ENCODE measurements around the gene PLCB2. TPM values are rescaled to one million over a fixed set of nuclear protein-coding genes. Genes with fewer than 3 reads are reported as not detected.

The PLCB2 gene
- total RNA-seq, 4 donors from 2014 or later = 0.88 to 4.2 (median 2.3) TPM

- TF ChIP-seq CTCF (IDR thresholded peaks at IDR 0.05) = no peak
- TF ChIP-seq POLR2A (IDR thresholded peaks at IDR 0.05) = no peak
- no peak for DNase-seq (ENCODE audit: low spot score in 2 of 2)
- WGBS, 2 donors = 79 to 83% methylated on average over 16 of the region's 16 CpGs
- intact Hi-C loops (cut with DNase I; ENCODE audit: low total_unique reads) = no loop called here
- H3K4me3 ChIP-seq (ENCODE audit: low read depth, poor library complexity, severe bottlenecking) = no peak overlapping the region
Measured at GRCh38 chr15:40264321-40265153, 43.2 kb downstream of the PLCB2 start.

GRCh38 chr15:40263024-40263754 lies 44.5 kb downstream of the PLCB2 start:
- 44 to 63% methylated on average over 12 of the region's 12 CpGs for WGBS, 2 donors
- intact Hi-C loops (cut with DNase I; ENCODE audit: low total_unique reads) = no loop called here
- TF ChIP-seq POLR2A (IDR thresholded peaks at IDR 0.05) = no peak
- TF ChIP-seq CTCF (IDR thresholded peaks at IDR 0.05) = no peak
- no peak for DNase-seq (ENCODE audit: low spot score in 2 of 2)
- no peak overlapping the region for H3K4me3 ChIP-seq (ENCODE audit: low read depth, poor library complexity, severe bottlenecking)

GRCh38 chr15:40259021-40259420 lies 48.7 kb downstream of the PLCB2 start:
- H3K4me3 ChIP-seq (ENCODE audit: low read depth, poor library complexity, severe bottlenecking) = no peak overlapping the region
- WGBS, 2 donors = 66% methylated on average over 7 of the region's 7 CpGs
- DNase-seq (ENCODE audit: low spot score in 2 of 2) = no peak
- TF ChIP-seq POLR2A (IDR thresholded peaks at IDR 0.05) (no peak), CTCF (IDR thresholded peaks at IDR 0.05) (no peak)
- intact Hi-C loops (cut with DNase I; ENCODE audit: low total_unique reads) = no loop called here

GRCh38 chr15:40258544-40258943 lies 49.2 kb downstream of the PLCB2 start:
- intact Hi-C loops (cut with DNase I; ENCODE audit: low total_unique reads) = no loop called here
- no peak for DNase-seq (ENCODE audit: low spot score in 2 of 2)
- 68 to 69% methylated on average over 8 of the region's 8 CpGs for WGBS, 2 donors
- H3K4me3 ChIP-seq (ENCODE audit: low read depth, poor library complexity, severe bottlenecking) = no peak overlapping the region
- TF ChIP-seq CTCF (IDR thresholded peaks at IDR 0.05) (no peak), POLR2A (IDR thresholded peaks at IDR 0.05) (no peak)

GRCh38 chr15:40257656-40258450 lies 49.9 kb downstream of the PLCB2 start:
- no peak for DNase-seq (ENCODE audit: low spot score in 2 of 2)
- H3K4me3 ChIP-seq (ENCODE audit: low read depth, poor library complexity, severe bottlenecking) = no peak overlapping the region
- intact Hi-C loops (cut with DNase I; ENCODE audit: low total_unique reads) = no loop called here
- 84 to 89% methylated on average over 9 of the region's 9 CpGs for WGBS, 2 donors
- no peak for TF ChIP-seq CTCF (IDR thresholded peaks at IDR 0.05)
- TF ChIP-seq POLR2A (IDR thresholded peaks at IDR 0.05) = no peak

Data from lower leg skin (tissue), 4 donors.